Parathyroid adenoma (tissue), 2 donors: ENCODE measurements around the gene AGAP1.

Experiments
- H2AFZ ChIP-seq: fragments of 300-600 bp; sonication (generic); one replicate; pipeline ENCODE4 v1.7.0; 2017; ENCODE audit warnings: antibody characterized with exemption, mild to moderate bottlenecking
- H3K27ac ChIP-seq: fragments of 300-600 bp; sonication (generic); one replicate; pipeline ENCODE4 v1.7.0; 2017
- H3K27me3 ChIP-seq: fragments of 300-600 bp; sonication (generic); one replicate; pipeline ENCODE4 v1.7.0; 2017; ENCODE audit warnings: low read length; ENCODE audit not compliant: control insufficient read depth, insufficient read depth
- H3K36me3 ChIP-seq: fragments of 300-600 bp; sonication (generic); one replicate; pipeline ENCODE4 v1.7.0; 2017; ENCODE audit warnings: low read length; ENCODE audit not compliant: control insufficient read depth, insufficient read depth
- H3K4me1 ChIP-seq: fragments of 300-600 bp; sonication (generic); one replicate; pipeline ENCODE4 v1.7.0; 2017; ENCODE audit warnings: control low read depth
- H3K4me2 ChIP-seq: fragments of 300-600 bp; sonication (generic); one replicate; pipeline ENCODE4 v1.7.0; 2017; ENCODE audit warnings: low read length
- H3K4me3 ChIP-seq: fragments of 300-600 bp; sonication (generic); one replicate; pipeline ENCODE4 v1.7.0; 2017; ENCODE audit warnings: low read depth, low read length
- H3K79me2 ChIP-seq: fragments of 300-600 bp; sonication (generic); one replicate; pipeline ENCODE4 v1.7.0; 2017; ENCODE audit warnings: control low read depth
- H3K9ac ChIP-seq: fragments of 300-600 bp; sonication (generic); one replicate; pipeline ENCODE4 v1.7.0; 2017; ENCODE audit warnings: mild to moderate bottlenecking
- H3K9me3 ChIP-seq: fragments of 300-600 bp; sonication (generic); one replicate; pipeline ENCODE4 v1.7.0; 2017; ENCODE audit warnings: low read length; ENCODE audit not compliant: control insufficient read depth
- CTCF ChIP-seq: fragments of 300-600 bp; sonication (generic); IDR thresholded peaks from one replicate; pipeline ENCODE4 v1.7.0; 2017; ENCODE audit warnings: antibody characterized with exemption, mild to moderate bottlenecking
- donor health status: primary hyperparathyroidism.

AGAP1 gene

GRCh38 chr2:235841863-235842262 is 348.0 kb downstream of the AGAP1 start:
- no peaks in the 10 kb centered on the region for H3K4me1 ChIP-seq
- no peak overlapping the region for H3K4me3 ChIP-seq
- no peak overlapping the region for H3K9ac ChIP-seq
- H2AFZ ChIP-seq, result no peak overlapping the region
- H3K27me3 ChIP-seq, result no peaks in the 10 kb centered on the region
- H3K79me2 ChIP-seq, result no peaks in the 10 kb centered on the region
- no peak overlapping the region for H3K27ac ChIP-seq
- H3K4me2 ChIP-seq, result no peak overlapping the region
- TF ChIP-seq CTCF, result no peak
- H3K36me3 ChIP-seq, result no peaks in the 10 kb centered on the region
- H3K9me3 ChIP-seq, result no peaks in the 10 kb centered on the region

DNA sequence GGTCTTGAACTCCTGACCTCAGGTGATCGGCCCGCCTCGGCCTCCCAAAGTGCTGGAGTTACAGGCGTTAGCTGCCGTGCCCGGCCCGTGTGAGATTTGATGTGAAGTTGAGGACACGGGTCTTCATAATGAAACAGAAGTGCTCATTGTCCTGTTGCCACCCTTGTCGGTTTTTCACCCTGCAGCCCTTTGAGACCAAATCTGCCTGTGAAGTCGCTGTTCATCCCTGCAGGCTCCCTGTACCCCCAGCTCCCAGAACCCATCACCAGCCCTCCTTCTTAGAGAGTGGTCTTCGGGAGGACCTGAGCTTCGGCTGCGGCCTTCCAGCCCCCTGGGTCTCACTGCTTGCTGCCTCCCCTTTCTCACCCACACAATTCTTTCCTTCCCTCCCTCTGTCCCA is 349.1 kb downstream of the AGAP1 start:
- no peak overlapping the region for H3K4me3 ChIP-seq
- TF ChIP-seq CTCF, result no peak
- H3K27ac ChIP-seq, result no peak overlapping the region
- H3K27me3 ChIP-seq, result no peaks in the 10 kb centered on the region
- H3K9ac ChIP-seq, result no peak overlapping the region
- H3K4me1 ChIP-seq, result no peaks in the 10 kb centered on the region
- H3K36me3 ChIP-seq, result no peaks in the 10 kb centered on the region
- H3K79me2 ChIP-seq, result no peaks in the 10 kb centered on the region
- H3K4me2 ChIP-seq, result no peak overlapping the region
- no peaks in the 10 kb centered on the region for H3K9me3 ChIP-seq
- no peak overlapping the region for H2AFZ ChIP-seq

- TF ChIP-seq CTCF, result no peak
- Histone ChIP-seq H2AFZ (no peak overlapping the region), H3K9me3 (no peaks in the 10 kb centered on the region), H3K4me2 (no peak overlapping the region), H3K4me1 (no peaks in the 10 kb centered on the region), H3K36me3 (no peaks in the 10 kb centered on the region), H3K9ac (no peak overlapping the region), H3K4me3 (no peak overlapping the region), H3K27me3 (no peaks in the 10 kb centered on the region), H3K79me2 (no peaks in the 10 kb centered on the region), H3K27ac (no peak overlapping the region)
These were observed 349.9 kb downstream of the AGAP1 start for GRCh38 chr2:235843591-235844395.

DNA sequence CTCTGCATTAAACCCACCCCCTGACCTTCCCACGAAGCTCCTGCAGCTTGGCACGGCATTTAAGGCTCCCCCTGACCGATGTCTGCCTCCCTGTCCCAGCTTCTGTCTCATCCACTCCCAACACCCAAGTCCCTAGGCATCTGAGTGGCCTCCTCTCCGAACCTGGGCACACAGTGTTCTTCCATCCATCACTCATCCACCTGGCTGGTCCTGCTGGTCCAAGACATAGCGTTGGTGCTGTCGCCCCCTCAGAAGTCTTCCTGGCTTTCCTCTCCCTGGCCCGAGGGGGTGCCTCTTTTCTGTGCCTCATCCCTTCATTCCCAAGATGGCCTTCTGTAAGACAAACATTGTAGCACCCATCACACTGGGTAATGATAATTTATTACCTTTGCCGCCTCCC is 350.7 kb downstream of the AGAP1 start:
- Histone ChIP-seq H3K9me3 (no peaks in the 10 kb centered on the region), H3K27me3 (no peaks in the 10 kb centered on the region), H3K4me3 (no peak overlapping the region), H3K27ac (no peak overlapping the region), H3K36me3 (no peaks in the 10 kb centered on the region), H3K4me1 (no peaks in the 10 kb centered on the region), H2AFZ (no peak overlapping the region), H3K79me2 (no peaks in the 10 kb centered on the region), H3K9ac (no peak overlapping the region), H3K4me2 (no peak overlapping the region)
- TF ChIP-seq CTCF, result no peak

GRCh38 chr2:235845245-235845644 is 351.4 kb downstream of the AGAP1 start:
- no peak overlapping the region for H3K4me2 ChIP-seq
- no peak overlapping the region for H3K27ac ChIP-seq
- no peaks in the 10 kb centered on the region for H3K79me2 ChIP-seq
- H3K27me3 ChIP-seq, result no peaks in the 10 kb centered on the region
- no peak overlapping the region for H3K9ac ChIP-seq
- H3K36me3 ChIP-seq, result no peaks in the 10 kb centered on the region
- no peak for TF ChIP-seq CTCF
- no peaks in the 10 kb centered on the region for H3K4me1 ChIP-seq
- H3K9me3 ChIP-seq, result no peaks in the 10 kb centered on the region
- no peak overlapping the region for H3K4me3 ChIP-seq
- H2AFZ ChIP-seq, result no peak overlapping the region
